ENCODE data around the gene TNFSF18. TPM values are rescaled to one million over a fixed set of nuclear protein-coding genes. Genes with fewer than 3 reads are reported as not detected.

TNFSF18 gene
- total and polyA plus RNA-seq, 4 donors, result 0.04 to 1.2 (median 0.06) TPM; not detected in 1

GRCh38 chr1:172997941-172998361, 52.8 kb downstream of the TNFSF18 start:
- Histone ChIP-seq H3K27ac (ENCODE audit: low read depth in 1 of 2, low read length in 1 of 2) (no peak overlapping the region), H3K4me3 (no peak overlapping the region), H3K36me3 (ENCODE audit: control insufficient read depth in 4 of 4, insufficient read depth in 4 of 4, low read length in 4 of 4) (no peaks in the 10 kb centered on the region), H3K9ac (ENCODE audit: insufficient read depth in 1 of 2, low read length in 2 of 2) (no peak overlapping the region), H3K27me3 (ENCODE audit: control insufficient read depth in 3 of 3, insufficient read depth in 3 of 3, low read length in 2 of 3) (no peaks in the 10 kb centered on the region), H3K4me1 (ENCODE audit: control insufficient read depth in 5 of 5, insufficient read depth in 5 of 5, low read length in 5 of 5) (no peaks in the 10 kb centered on the region), H3K9me3 (ENCODE audit: control insufficient read depth in 4 of 4, insufficient read depth in 3 of 4, low read length in 3 of 4) (peaks cover 0 to 5% (median 0%) of the 10 kb centered on the region in 4 donors)
- WGBS, 2 donors, result 80 to 86% methylated on average over 2 of the region's 2 CpGs
- TF ChIP-seq, protein P1, sequence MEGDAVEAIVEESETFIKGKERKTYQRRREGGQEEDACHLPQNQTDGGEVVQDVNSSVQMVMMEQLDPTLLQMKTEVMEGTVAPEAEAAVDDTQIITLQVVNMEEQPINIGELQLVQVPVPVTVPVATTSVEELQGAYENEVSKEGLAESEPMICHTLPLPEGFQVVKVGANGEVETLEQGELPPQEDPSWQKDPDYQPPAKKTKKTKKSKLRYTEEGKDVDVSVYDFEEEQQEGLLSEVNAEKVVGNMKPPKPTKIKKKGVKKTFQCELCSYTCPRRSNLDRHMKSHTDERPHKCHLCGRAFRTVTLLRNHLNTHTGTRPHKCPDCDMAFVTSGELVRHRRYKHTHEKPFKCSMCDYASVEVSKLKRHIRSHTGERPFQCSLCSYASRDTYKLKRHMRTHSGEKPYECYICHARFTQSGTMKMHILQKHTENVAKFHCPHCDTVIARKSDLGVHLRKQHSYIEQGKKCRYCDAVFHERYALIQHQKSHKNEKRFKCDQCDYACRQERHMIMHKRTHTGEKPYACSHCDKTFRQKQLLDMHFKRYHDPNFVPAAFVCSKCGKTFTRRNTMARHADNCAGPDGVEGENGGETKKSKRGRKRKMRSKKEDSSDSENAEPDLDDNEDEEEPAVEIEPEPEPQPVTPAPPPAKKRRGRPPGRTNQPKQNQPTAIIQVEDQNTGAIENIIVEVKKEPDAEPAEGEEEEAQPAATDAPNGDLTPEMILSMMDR (IDR thresholded peaks at IDR 0.05; ENCODE audit: control extremely low read depth, extremely low read depth), result no peak
- no peak for DNase-seq
- ATAC-seq (ENCODE audit: insufficient read depth, low FRiP score), result no peak

DNA sequence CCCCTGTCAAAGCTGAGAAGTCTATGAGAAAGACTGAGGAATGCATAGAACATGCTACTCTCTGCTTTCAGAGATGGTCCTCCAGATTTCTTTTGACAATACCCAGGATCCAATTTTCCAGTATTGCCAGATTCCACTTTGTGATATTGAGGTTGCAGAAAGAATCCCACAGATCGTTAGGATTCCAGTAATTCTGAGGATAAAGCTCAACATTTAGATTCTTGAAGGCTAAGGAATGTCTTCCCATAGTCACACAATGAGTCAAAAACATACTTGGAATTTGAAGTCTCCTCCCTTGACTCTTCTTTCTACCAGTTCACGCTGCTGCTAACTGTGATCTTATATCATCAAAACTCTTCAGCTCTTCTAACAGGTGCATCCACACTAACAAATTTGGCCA, 57.1 kb downstream of the TNFSF18 start:
- DNase-seq (no peak), ATAC-seq (ENCODE audit: insufficient read depth, low FRiP score) (no peak)
- no peak overlapping the region for H3K9ac ChIP-seq (ENCODE audit: insufficient read depth in 1 of 2, low read length in 2 of 2)
- no peaks in the 10 kb centered on the region for H3K4me1 ChIP-seq (ENCODE audit: control insufficient read depth in 5 of 5, insufficient read depth in 5 of 5, low read length in 5 of 5)
- no peak overlapping the region for H3K4me3 ChIP-seq
- H3K36me3 ChIP-seq (ENCODE audit: control insufficient read depth in 4 of 4, insufficient read depth in 4 of 4, low read length in 4 of 4), result no peaks in the 10 kb centered on the region
- TF ChIP-seq, protein P1 (IDR thresholded peaks at IDR 0.05; ENCODE audit: control extremely low read depth, extremely low read depth), result no peak
- no peaks in the 10 kb centered on the region for H3K27me3 ChIP-seq (ENCODE audit: control insufficient read depth in 3 of 3, insufficient read depth in 3 of 3, low read length in 2 of 3)
- peaks cover 0 to 5% (median 0%) of the 10 kb centered on the region in 4 donors for H3K9me3 ChIP-seq (ENCODE audit: control insufficient read depth in 4 of 4, insufficient read depth in 3 of 4, low read length in 3 of 4)
- no peak overlapping the region for H3K27ac ChIP-seq (ENCODE audit: low read depth in 1 of 2, low read length in 1 of 2)
- 88 to 95% methylated on average over 2 of the region's 2 CpGs for WGBS, 2 donors

GRCh38 chr1:172991674-172992400, 58.9 kb downstream of the TNFSF18 start:
- DNase-seq (no peak), ATAC-seq (ENCODE audit: insufficient read depth, low FRiP score) (no peak)
- Histone ChIP-seq H3K27me3 (ENCODE audit: control insufficient read depth in 3 of 3, insufficient read depth in 3 of 3, low read length in 2 of 3) (no peaks in the 10 kb centered on the region), H3K27ac (ENCODE audit: low read depth in 1 of 2, low read length in 1 of 2) (no peak overlapping the region), H3K9me3 (ENCODE audit: control insufficient read depth in 4 of 4, insufficient read depth in 3 of 4, low read length in 3 of 4) (peaks cover 0 to 3% (median 0%) of the 10 kb centered on the region in 4 donors), H3K36me3 (ENCODE audit: control insufficient read depth in 4 of 4, insufficient read depth in 4 of 4, low read length in 4 of 4) (no peaks in the 10 kb centered on the region), H3K4me3 (no peak overlapping the region), H3K9ac (ENCODE audit: insufficient read depth in 1 of 2, low read length in 2 of 2) (no peak overlapping the region), H3K4me1 (ENCODE audit: control insufficient read depth in 5 of 5, insufficient read depth in 5 of 5, low read length in 5 of 5) (no peaks in the 10 kb centered on the region)
- TF ChIP-seq, protein P1 (IDR thresholded peaks at IDR 0.05; ENCODE audit: control extremely low read depth, extremely low read depth), result no peak
- WGBS, 2 donors, result 31 to 67% methylated on average over 1 of the region's 1 CpG
